Smooth muscle cell (in vitro differentiated cells): ENCODE measurements around the gene OXCT2. TPM values are rescaled to one million over a fixed set of nuclear protein-coding genes. Genes with fewer than 3 reads are reported as not detected.

Source experiments
- DNase-seq: peaks from one replicate; lab custom pipeline; 2025; ENCODE audit not compliant: unreplicated experiment; lab: John Stamatoyannopoulos, UW
- H2AFZ ChIP-seq: fragments of 200-600 bp; sonication (generic); 2 replicates; pipeline ENCODE4 v1.6.0; 2016; ENCODE audit warnings: antibody characterized with exemption, low read depth, mild to moderate bottlenecking
- H3F3A ChIP-seq: fragments of 200-600 bp; sonication (generic); 2 replicates; pipeline ENCODE4 v1.6.0; 2017; ENCODE audit warnings: antibody characterized with exemption, low read depth
- H3K27ac ChIP-seq: fragments of 200-600 bp; sonication (generic); 2 replicates; pipeline ENCODE4 v1.5.1; 2016; ENCODE audit warnings: low read depth, mild to moderate bottlenecking
- H3K27me3 ChIP-seq: fragments of 200-600 bp; sonication (generic); 2 replicates; pipeline ENCODE4 v1.6.1; 2016; ENCODE audit warnings: low read depth, mild to moderate bottlenecking
- H3K36me3 ChIP-seq: fragments of 200-600 bp; sonication (generic); 2 replicates; pipeline ENCODE4 v1.5.1; 2016; ENCODE audit warnings: low read depth
- H3K4me1 ChIP-seq: fragments of 200-600 bp; sonication (generic); 2 replicates; pipeline ENCODE4 v1.5.1; 2016; ENCODE audit warnings: low read depth
- H3K4me2 ChIP-seq: fragments of 200-600 bp; sonication (generic); 2 replicates; pipeline ENCODE4 v1.6.0; 2016; ENCODE audit warnings: mild to moderate bottlenecking
- H3K4me3 ChIP-seq: fragments of 200-600 bp; sonication (generic); 2 replicates; pipeline ENCODE4 v1.5.1; 2016; ENCODE audit warnings: mild to moderate bottlenecking
- H3K79me2 ChIP-seq: fragments of 200-600 bp; sonication (generic); 2 replicates; pipeline ENCODE4 v1.6.0; 2016; ENCODE audit warnings: low read depth, mild to moderate bottlenecking
- H3K9ac ChIP-seq: fragments of 200-600 bp; sonication (generic); 2 replicates; pipeline ENCODE4 v1.6.0; 2016; ENCODE audit warnings: low read depth
- H3K9me3 ChIP-seq: fragments of 200-600 bp; sonication (generic); replicated peaks from 2 replicates; pipeline ENCODE4 v1.5.1; 2016; ENCODE audit warnings: low read depth
- H4K20me1 ChIP-seq: fragments of 200-600 bp; sonication (generic); 2 replicates; pipeline ENCODE4 v1.6.0; 2016; ENCODE audit warnings: low read depth
- CTCF ChIP-seq: fragments of 200-600 bp; sonication (generic); IDR thresholded peaks from 2 replicates; pipeline ENCODE4 v1.5.1; 2017; ENCODE audit warnings: borderline replicate concordance, mild to moderate bottlenecking, antibody characterized with exemption; ENCODE audit not compliant: insufficient read depth, poor library complexity, severe bottlenecking
- WGBS: methylation state at CpG from one replicate; pipeline ENCODE4 v1.1.7; 2016; ENCODE audit warnings: low lambda C conversion rate; 5-methylcytosine and 5-hydroxymethylcytosine counted together
- polyA plus RNA-seq: library from polyadenylated mRNA; unstranded; fragments of >200 nt; fragmentation: Nextera tagmentation; extraction: Ambion mirVana; gene quantifications from 2 replicates; pipeline ENCODE4 v1.2.1, GENCODE V29; 2016
- total RNA-seq: library from RNA; depleted of rRNA; stranded (reverse); fragments of >200 nt; gene quantifications from 2 replicates; pipeline ENCODE4 v1.2.3, GENCODE V29; 2014

OXCT2 gene
- total and polyA plus RNA-seq, 2 experiments from 2014 or later = not detected

- no peak overlapping the region for H3K4me2 ChIP-seq
- H3K27ac ChIP-seq = no peak overlapping the region
- H3K27me3 ChIP-seq = peaks cover 57% of the 10 kb centered on the region
- no peaks in the 10 kb centered on the region for H3K36me3 ChIP-seq
- no peaks in the 10 kb centered on the region for H3K9me3 ChIP-seq
- 79% methylated on average over 3 of the region's 3 CpGs for WGBS
- peaks cover 13% of the 10 kb centered on the region for H3K79me2 ChIP-seq
- H4K20me1 ChIP-seq = no peaks in the 10 kb centered on the region
- TF ChIP-seq CTCF = no peak
- no peak overlapping the region for H2AFZ ChIP-seq
- DNase-seq = no peak
- H3K4me3 ChIP-seq = no peak overlapping the region
- H3K9ac ChIP-seq = no peak overlapping the region
- no peaks in the 10 kb centered on the region for H3F3A ChIP-seq
- peaks cover 10% of the 10 kb centered on the region for H3K4me1 ChIP-seq
These were observed 35.4 kb downstream of the OXCT2 start for GRCh38 chr1:39735731-39736130.

GRCh38 chr1:39733161-39733560 lies 38.0 kb downstream of the OXCT2 start:
- Histone ChIP-seq H3K79me2 (no peaks in the 10 kb centered on the region), H3K4me1 (no peaks in the 10 kb centered on the region)
- 79% methylated on average over 7 of the region's 7 CpGs for WGBS

GRCh38 chr1:39732730-39733129 lies 38.4 kb downstream of the OXCT2 start:
- peaks cover 80% of the 10 kb centered on the region for H3K27me3 ChIP-seq
- no peak for DNase-seq

More at GRCh38 chr1:39733161-39733560, 38.0 kb downstream of the OXCT2 start:
- H3K4me2 ChIP-seq = no peak overlapping the region
- H3K9me3 ChIP-seq = no peaks in the 10 kb centered on the region
- H3K9ac ChIP-seq = no peak overlapping the region
- H3K27me3 ChIP-seq = peaks cover 75% of the 10 kb centered on the region
- DNase-seq = no peak
- no peak overlapping the region for H2AFZ ChIP-seq
- H4K20me1 ChIP-seq = no peaks in the 10 kb centered on the region
- no peak overlapping the region for H3K27ac ChIP-seq
- H3F3A ChIP-seq = no peaks in the 10 kb centered on the region
- no peaks in the 10 kb centered on the region for H3K36me3 ChIP-seq
- TF ChIP-seq CTCF = no peak
- no peak overlapping the region for H3K4me3 ChIP-seq

More at GRCh38 chr1:39732730-39733129, 38.4 kb downstream of the OXCT2 start:
- Histone ChIP-seq H3F3A (no peaks in the 10 kb centered on the region), H2AFZ (no peak overlapping the region), H3K27ac (no peak overlapping the region), H3K4me1 (no peaks in the 10 kb centered on the region), H3K9me3 (no peaks in the 10 kb centered on the region), H3K9ac (no peak overlapping the region), H3K79me2 (no peaks in the 10 kb centered on the region), H3K4me2 (no peak overlapping the region), H3K4me3 (no peak overlapping the region), H4K20me1 (no peaks in the 10 kb centered on the region), H3K36me3 (no peaks in the 10 kb centered on the region)
- WGBS = 71% methylated on average over 3 of the region's 3 CpGs
- no peak for TF ChIP-seq CTCF
